Prostate gland (tissue), 2 donors: ENCODE measurements around the gene USP24.

Experiments
- CTCF ChIP-seq, 4 experiments: fragments of 200-600 bp in 2 of 4; fragments of 450-650 bp in 2 of 4; sonication (generic) in 2 of 4; IDR thresholded peaks; 1 replicate in 3 of 4; 2 replicates in 1 of 4; pipeline ENCODE4 v1.5.1; 2016 to 2019; ENCODE audit warnings: antibody characterized with exemption in 4 of 4, mild to moderate bottlenecking in 2 of 4, moderate library complexity in 2 of 4
- POLR2A ChIP-seq: fragments of 450-650 bp; IDR thresholded peaks from one replicate; pipeline ENCODE4 v1.6.1; 2016; ENCODE audit warnings: antibody characterized with exemption, mild to moderate bottlenecking

DNA sequence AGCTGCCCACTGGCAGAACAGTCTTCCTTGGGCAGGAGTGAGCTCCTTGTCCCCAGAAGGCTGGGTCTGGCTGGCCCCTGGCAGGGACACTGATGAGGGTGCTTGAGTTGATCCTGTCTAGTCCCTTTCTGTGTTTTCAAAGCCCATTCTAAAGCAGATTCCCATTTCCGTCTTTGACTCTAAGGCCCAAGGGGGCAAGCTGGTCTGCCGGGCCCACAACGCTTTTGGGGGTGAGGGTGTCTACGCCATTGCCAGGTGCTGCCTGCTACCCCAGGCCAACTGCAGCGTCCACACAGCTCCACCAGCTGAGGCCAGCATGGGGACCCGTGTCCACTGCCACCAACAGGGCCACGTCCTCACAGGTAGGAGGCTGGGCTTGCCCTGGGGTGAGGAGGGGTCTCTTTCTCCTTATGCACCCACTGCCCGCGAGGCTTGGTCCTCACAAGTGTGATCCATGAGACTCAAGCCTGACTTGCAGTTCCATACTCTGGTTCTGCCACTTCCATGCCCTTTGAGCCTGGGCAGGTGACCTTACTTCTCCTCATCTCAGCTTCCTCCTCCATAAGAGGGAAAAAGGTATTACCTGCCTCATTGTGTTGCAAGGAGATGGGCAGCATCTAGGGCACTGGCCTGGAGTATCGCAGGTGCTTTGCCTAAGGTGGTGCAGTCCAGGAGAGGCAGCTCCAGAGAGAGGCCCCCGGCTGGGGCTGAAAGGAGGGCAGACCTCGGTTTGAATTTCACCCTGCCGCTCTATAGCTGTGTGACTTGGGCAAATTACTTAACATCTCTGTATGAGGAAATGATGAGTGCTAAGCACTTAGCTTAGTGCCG is 155.6 kb downstream of the USP24 start:
- TF ChIP-seq POLR2A (no peak), CTCF (IDR thresholded peaks at IDR 0.05) (no peak)
